ENCODE measurements around the gene CKAP4. TPM values are rescaled to one million over a fixed set of nuclear protein-coding genes. Genes with fewer than 3 reads are reported as not detected.
A peak's percentile ranks its signal among the peaks of the same experiment; 100 is the strongest.

CKAP4 gene
- polyA plus RNA-seq, 2 of the 4 experiments (the other 2 are of a cell fraction): 70.4 to 108 TPM

GRCh38 chr12:106228320-106228710, 19.5 kb downstream of the CKAP4 start:
- DNase-seq (ENCODE audit: low read depth in 1 of 2, low spot score in 1 of 2) (no peak), FAIRE-seq (no peak), ATAC-seq (no peak)
- Histone ChIP-seq H3K4me3 (no peak overlapping the region), H3K9me3 (no peaks in the 10 kb centered on the region), H3K4me1 (peaks cover 11% of the 10 kb centered on the region), H3K4me2 (no peak overlapping the region), H3K27ac (no peak overlapping the region)
- WGBS (ENCODE audit: missing lambda C conversion rate): 88% methylated on average over 7 of the region's 7 CpGs
- ChIA-PET POLR2A (interaction anchor here (0.7 kb wide), 1 partner anchor 727 kb away, joined by 3 read pairs; the partner anchor contains the start of gene TMEM263), CTCF (interaction anchor here (0.8 to 7.0 kb wide), 13 partner anchors 8 to 809 kb away, joined by 3 to 43 read pairs (median 25); partner anchors contain the start of genes POLR3B and TCP11L2)
- TF ChIP-seq ELK1 (IDR thresholded peaks at IDR 0.05; ENCODE audit: low read depth, low read length) (no peak), ESRRA (IDR thresholded peaks at IDR 0.05; ENCODE audit: borderline replicate concordance, low read length) (no peak), RNF2 (IDR thresholded peaks at IDR 0.05; ENCODE audit: borderline replicate concordance, low read depth) (no peak), HOXB13 (CRISPR knock-in tag; IDR thresholded peaks at IDR 0.05; ENCODE audit: low read depth) (no peak), FOXS1 (CRISPR knock-in tag; IDR thresholded peaks at IDR 0.05) (no peak), BHLHE40 (IDR thresholded peaks at IDR 0.05; ENCODE audit: low read depth, low read length) (no peak), MYC (IDR thresholded peaks at IDR 0.05; ENCODE audit: borderline replicate concordance, low read length) (no peak), FOSB (CRISPR knock-in tag; IDR thresholded peaks at IDR 0.05) (no peak), KDM1A (IDR thresholded peaks at IDR 0.05; ENCODE audit: low read depth) (no peak)
- TF ChIP-seq, protein P1, sequence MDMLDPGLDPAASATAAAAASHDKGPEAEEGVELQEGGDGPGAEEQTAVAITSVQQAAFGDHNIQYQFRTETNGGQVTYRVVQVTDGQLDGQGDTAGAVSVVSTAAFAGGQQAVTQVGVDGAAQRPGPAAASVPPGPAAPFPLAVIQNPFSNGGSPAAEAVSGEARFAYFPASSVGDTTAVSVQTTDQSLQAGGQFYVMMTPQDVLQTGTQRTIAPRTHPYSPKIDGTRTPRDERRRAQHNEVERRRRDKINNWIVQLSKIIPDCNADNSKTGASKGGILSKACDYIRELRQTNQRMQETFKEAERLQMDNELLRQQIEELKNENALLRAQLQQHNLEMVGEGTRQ (IDR thresholded peaks at IDR 0.05): no peak

- ATAC-seq: no peak
- Histone ChIP-seq H3K4me3 (no peak overlapping the region), H3K4me1 (peaks cover 11% of the 10 kb centered on the region), H3K9me3 (no peaks in the 10 kb centered on the region), H3K27ac (peak overlapping the region in 1 of 2 experiments; percentile 21; a peak in 2 of 6 replicates), H3K4me2 (peak overlapping the region; percentile 41; the same call in 2 of the 3 replicates)
- peak in 1 of 2 experiments; percentile 48 for DNase-seq (ENCODE audit: low read depth in 1 of 2, low spot score in 1 of 2)
- ChIA-PET CTCF (interaction anchor here (0.6 to 7.0 kb wide), 40 partner anchors 9 to 959 kb away, joined by 3 to 43 read pairs (median 5); partner anchors contain the start of genes POLR3B and TCP11L2), POLR2A (interaction anchor here (0.7 to 1.7 kb wide), 2 partner anchors 130 to 728 kb away, joined by 3 to 15 read pairs; partner anchors contain the start of genes POLR3B and TMEM263)
- TF ChIP-seq HOXB13 (CRISPR knock-in tag; IDR thresholded peaks at IDR 0.05; ENCODE audit: low read depth) (no peak), FOSL2 (IDR thresholded peaks at IDR 0.05) (no peak), FOSL2 (CRISPR knock-in tag; IDR thresholded peaks at IDR 0.05) (no peak), GATA3 (IDR thresholded peaks at IDR 0.05; ENCODE audit: borderline replicate concordance) (no peak), HOXB5 (CRISPR knock-in tag; IDR thresholded peaks at IDR 0.05) (no peak), RARB (CRISPR knock-in tag; IDR thresholded peaks at IDR 0.05) (no peak), HEYL (CRISPR knock-in tag; IDR thresholded peaks at IDR 0.05) (no peak), SMC3 (IDR thresholded peaks at IDR 0.05) (no peak), NFE2L2 (conservative IDR thresholded peaks at IDR 0.05; ENCODE audit: low read length) (no peak), RFX5 (IDR thresholded peaks at IDR 0.05) (no peak), ZNF302 (CRISPR knock-in tag; IDR thresholded peaks at IDR 0.05) (no peak), EHF (CRISPR knock-in tag; IDR thresholded peaks at IDR 0.05) (no peak), CHD2 (IDR thresholded peaks at IDR 0.05; ENCODE audit: low read length, partially characterized antibody) (no peak), TFCP2L1 (CRISPR knock-in tag; IDR thresholded peaks at IDR 0.05) (no peak), CEBPB (IDR thresholded peaks at IDR 0.05) (no peak), RAD21 (conservative IDR thresholded peaks at IDR 0.05 in 1 of 2, IDR thresholded peaks at IDR 0.05 in 1 of 2) (no peak), NR3C1 (IDR thresholded peaks at IDR 0.05) (no peak)
- TF ChIP-seq, protein P2, sequence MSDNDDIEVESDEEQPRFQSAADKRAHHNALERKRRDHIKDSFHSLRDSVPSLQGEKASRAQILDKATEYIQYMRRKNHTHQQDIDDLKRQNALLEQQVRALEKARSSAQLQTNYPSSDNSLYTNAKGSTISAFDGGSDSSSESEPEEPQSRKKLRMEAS (IDR thresholded peaks at IDR 0.05): no peak
- TF ChIP-seq, protein P1 (IDR thresholded peaks at IDR 0.05): no peak
- WGBS (ENCODE audit: missing lambda C conversion rate): 66% methylated on average over 8 of the region's 8 CpGs
- no peak for FAIRE-seq
Measured at GRCh38 chr12:106227641-106228319, 20.0 kb downstream of the CKAP4 start.
